ENCODE results near the gene SUGCT. TPM values are rescaled to one million over a fixed set of nuclear protein-coding genes. Genes with fewer than 3 reads are reported as not detected.

SUGCT gene
- total RNA-seq, 1 donor from 2014 or later, result 1.7 TPM

GRCh38 chr7:40883826-40884225 lies 749.0 kb downstream of the SUGCT start:
- Histone ChIP-seq H3K27ac (no peak overlapping the region), H3K27me3 (ENCODE audit: low read depth) (no peaks in the 10 kb centered on the region), H3K9me3 (no peaks in the 10 kb centered on the region), H3K36me3 (no peaks in the 10 kb centered on the region), H3K4me3 (no peak overlapping the region), H3K4me1 (no peaks in the 10 kb centered on the region)
- no peak for DNase-seq
- intact Hi-C loops (cut with DNase I), result no loop called here
- no peak for TF ChIP-seq CTCF (IDR thresholded peaks at IDR 0.05)
- ATAC-seq, result no peak

DNA sequence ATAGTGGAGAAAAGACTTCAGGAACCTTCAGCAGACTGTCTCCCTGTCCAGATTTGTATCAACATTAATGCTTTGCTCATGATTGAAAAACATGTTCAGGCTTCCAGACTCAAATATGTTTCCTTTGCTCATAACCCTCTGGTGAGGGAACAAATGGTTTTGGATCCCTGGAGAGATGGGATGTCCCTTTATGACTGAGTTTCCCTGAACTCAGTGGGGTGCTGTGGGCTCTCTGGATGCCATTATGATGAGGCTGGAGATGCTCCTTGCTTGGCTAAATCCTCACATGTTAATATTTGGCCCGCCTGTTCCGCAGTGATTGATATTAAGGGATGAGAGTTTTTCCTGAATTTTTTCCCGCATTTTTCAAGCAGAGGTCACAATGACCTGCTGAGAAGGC lies 749.4 kb downstream of the SUGCT start:
- H3K27ac ChIP-seq, result no peak overlapping the region
- no peak for TF ChIP-seq CTCF (IDR thresholded peaks at IDR 0.05)
- DNase-seq, result no peak
- no peaks in the 10 kb centered on the region for H3K27me3 ChIP-seq (ENCODE audit: low read depth)
- ATAC-seq, result no peak
- H3K36me3 ChIP-seq, result no peaks in the 10 kb centered on the region
- intact Hi-C loops (cut with DNase I), result no loop called here
- H3K4me3 ChIP-seq, result no peak overlapping the region
- H3K4me1 ChIP-seq, result no peaks in the 10 kb centered on the region
- no peaks in the 10 kb centered on the region for H3K9me3 ChIP-seq

- no peaks in the 10 kb centered on the region for H3K27me3 ChIP-seq (ENCODE audit: low read depth)
- H3K9me3 ChIP-seq, result no peaks in the 10 kb centered on the region
- ATAC-seq (no peak), DNase-seq (no peak)
- H3K4me1 ChIP-seq, result no peaks in the 10 kb centered on the region
- H3K4me3 ChIP-seq, result no peak overlapping the region
- intact Hi-C loops (cut with DNase I), result no loop called here
- no peak overlapping the region for H3K27ac ChIP-seq
- H3K36me3 ChIP-seq, result no peaks in the 10 kb centered on the region
- no peak for TF ChIP-seq CTCF (IDR thresholded peaks at IDR 0.05)
Measured at GRCh38 chr7:40885503-40885902, 750.7 kb downstream of the SUGCT start.

DNA sequence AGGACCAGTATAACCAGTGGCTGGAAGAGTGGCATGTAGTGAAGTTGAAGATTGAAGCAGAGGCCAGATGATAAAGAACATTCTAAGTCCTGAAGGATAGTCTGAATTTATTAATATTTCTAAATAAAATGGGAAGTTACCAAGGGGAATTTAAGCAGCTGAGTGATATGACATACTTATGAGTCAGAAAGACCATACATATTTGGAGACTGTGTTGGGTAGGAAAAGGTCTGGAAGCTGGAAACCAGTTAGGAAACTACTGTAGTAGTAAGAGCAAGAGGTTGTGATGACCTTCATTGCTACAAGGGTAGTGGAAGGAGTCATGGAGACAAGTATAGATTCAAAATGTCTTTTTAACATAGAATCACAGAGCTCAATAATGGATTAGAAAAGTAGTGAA lies 752.3 kb downstream of the SUGCT start:
- Histone ChIP-seq H3K27me3 (ENCODE audit: low read depth) (no peaks in the 10 kb centered on the region), H3K4me3 (no peak overlapping the region), H3K36me3 (no peaks in the 10 kb centered on the region), H3K4me1 (no peaks in the 10 kb centered on the region), H3K9me3 (peaks cover 5% of the 10 kb centered on the region), H3K27ac (no peak overlapping the region)
- intact Hi-C loops (cut with DNase I), result no loop called here
- DNase-seq (no peak), ATAC-seq (no peak)
- TF ChIP-seq CTCF (IDR thresholded peaks at IDR 0.05), result no peak

DNA sequence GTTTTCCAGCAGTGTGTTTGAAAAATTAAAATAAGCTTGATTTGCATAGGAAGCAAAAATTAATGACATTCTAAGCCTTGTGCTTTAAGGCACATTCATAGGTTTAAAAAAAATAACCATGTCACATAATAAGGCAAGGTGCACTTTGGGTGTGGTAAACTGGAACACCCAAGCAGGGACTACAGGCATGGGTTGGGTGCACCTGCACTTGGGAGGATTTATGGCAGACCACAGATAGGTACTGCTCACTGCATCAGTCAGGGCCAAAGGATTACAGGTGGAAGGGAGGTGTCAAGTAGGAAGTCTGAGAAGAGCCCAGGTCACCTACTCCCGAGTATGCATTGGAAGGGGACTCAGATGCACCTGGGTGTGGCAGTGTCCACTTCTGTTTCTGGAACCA lies 753.7 kb downstream of the SUGCT start:
- no peaks in the 10 kb centered on the region for H3K4me1 ChIP-seq
- TF ChIP-seq CTCF (IDR thresholded peaks at IDR 0.05), result no peak
- H3K4me3 ChIP-seq, result no peak overlapping the region
- intact Hi-C loops (cut with DNase I), result no loop called here
- H3K27me3 ChIP-seq (ENCODE audit: low read depth), result no peaks in the 10 kb centered on the region
- no peaks in the 10 kb centered on the region for H3K36me3 ChIP-seq
- H3K27ac ChIP-seq, result no peak overlapping the region
- H3K9me3 ChIP-seq, result peaks cover 5% of the 10 kb centered on the region
- no peak for ATAC-seq
- DNase-seq, result no peak

DNA sequence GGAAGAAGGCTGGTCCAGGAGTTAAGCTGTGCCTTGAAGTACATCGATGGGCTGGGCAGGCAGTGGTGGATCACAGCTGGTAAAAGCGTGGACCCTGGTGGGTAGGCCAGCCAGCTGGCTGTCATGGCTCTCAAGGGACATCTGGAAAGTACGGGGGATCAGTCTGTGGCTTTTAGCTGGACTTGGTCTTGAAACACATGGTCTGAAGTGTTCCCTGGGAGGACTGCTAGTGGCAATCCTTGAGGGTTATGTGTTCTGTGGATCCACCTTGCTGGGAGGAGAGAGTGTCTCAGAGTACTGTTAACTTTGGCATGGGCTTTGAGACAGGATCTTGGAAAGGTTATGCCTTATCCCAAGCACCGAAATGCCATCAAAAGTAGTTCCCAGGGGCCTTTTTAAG lies 754.3 kb downstream of the SUGCT start:
- Histone ChIP-seq H3K9me3 (peaks cover 5% of the 10 kb centered on the region), H3K4me1 (no peaks in the 10 kb centered on the region), H3K36me3 (no peaks in the 10 kb centered on the region), H3K27ac (no peak overlapping the region), H3K27me3 (ENCODE audit: low read depth) (no peaks in the 10 kb centered on the region), H3K4me3 (no peak overlapping the region)
- ATAC-seq (no peak), DNase-seq (no peak)
- intact Hi-C loops (cut with DNase I), result no loop called here
- no peak for TF ChIP-seq CTCF (IDR thresholded peaks at IDR 0.05)

All from lower lobe of right lung (tissue), 2 donors.